ENCODE measurements around the gene HSD3B7. TPM values are rescaled to one million over a fixed set of nuclear protein-coding genes. Genes with fewer than 3 reads are reported as not detected.
A peak's percentile ranks its signal among the peaks of the same experiment; 100 is the strongest.
"Not testable (repeated sequence)": the region's sequence is repeated elsewhere in the genome, so short reads cannot be mapped to it uniquely, and the experiment has no call there.

Gene HSD3B7
- total RNA-seq, 1 experiment from 2014 or later, result 73.0 TPM

GRCh38 chr16:31007684-31008083 is 22.7 kb downstream of the HSD3B7 start:
- in situ Hi-C loops (cut with HindIII; ENCODE audit: low pct_unique_long_range_greater_than_20kb, low sequenced_read_pairs), result no loop called here
- DNase-seq (ENCODE audit: low read depth), result no peak

DNA sequence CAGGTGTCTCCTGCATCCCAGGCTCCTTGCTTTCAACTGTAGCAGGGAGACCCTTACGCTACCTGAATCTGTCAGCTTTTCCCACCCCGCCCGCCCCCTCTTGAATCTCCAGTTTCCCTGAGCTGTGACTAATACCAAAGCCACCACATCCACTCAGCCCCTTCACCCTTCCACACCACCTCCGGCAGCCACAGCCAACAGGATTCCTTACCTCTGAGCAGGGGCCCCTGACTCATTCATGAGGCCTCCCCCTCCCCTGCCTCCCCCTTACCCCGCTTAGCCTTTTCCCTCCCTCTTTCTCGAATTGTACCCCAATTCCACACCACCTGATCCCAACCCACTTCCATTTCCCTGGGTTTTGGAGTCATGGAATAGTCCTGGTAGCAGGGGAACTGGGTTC is 23.1 kb downstream of the HSD3B7 start:
- in situ Hi-C loops (cut with HindIII; ENCODE audit: low pct_unique_long_range_greater_than_20kb, low sequenced_read_pairs), result no loop called here

DNA sequence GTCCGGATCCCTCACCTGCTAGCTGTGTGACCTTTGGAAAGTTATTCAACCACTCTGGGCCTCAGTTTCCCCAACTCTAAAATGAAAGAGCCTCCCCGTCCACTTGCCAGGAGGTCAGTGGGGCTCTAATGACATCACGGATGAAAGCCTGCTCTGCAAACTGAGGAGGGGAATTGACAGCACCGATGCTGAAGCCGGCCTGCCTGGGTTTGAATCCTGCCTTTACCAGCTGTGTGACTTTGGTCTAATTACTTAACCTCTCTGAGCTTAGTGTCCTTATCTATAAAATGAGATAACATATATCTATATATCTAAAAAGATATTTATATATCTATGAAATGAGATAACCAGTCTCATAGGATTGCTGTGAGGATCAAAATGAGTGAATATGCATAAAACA is 23.5 kb downstream of the HSD3B7 start:
- DNase-seq (ENCODE audit: low read depth), result no peak
- in situ Hi-C loops (cut with HindIII; ENCODE audit: low pct_unique_long_range_greater_than_20kb, low sequenced_read_pairs), result no loop called here

More for the DNA sequence above, 23.1 kb downstream of the HSD3B7 start:
- DNase-seq (ENCODE audit: low read depth), result no peak

DNA sequence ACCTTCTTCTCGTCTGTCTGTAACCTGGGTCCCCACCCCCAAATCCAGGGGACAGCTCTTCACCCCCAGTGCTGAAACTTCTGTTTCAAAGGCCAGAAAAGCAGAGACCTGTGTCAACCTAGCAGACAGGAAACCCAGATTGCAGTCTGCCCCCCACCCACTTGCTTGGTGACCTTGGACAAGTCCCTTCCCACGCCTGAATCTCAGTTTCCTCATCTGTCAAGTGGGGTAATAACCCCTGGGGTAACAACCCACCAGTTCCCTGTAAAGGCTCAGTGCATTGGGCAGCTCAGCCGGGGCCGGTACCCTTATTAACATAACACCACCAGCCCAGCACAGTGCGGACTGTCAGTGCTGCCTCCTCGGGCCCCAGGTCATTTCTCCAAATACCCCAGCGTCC is 24.1 kb downstream of the HSD3B7 start:
- in situ Hi-C loops (cut with HindIII; ENCODE audit: low pct_unique_long_range_greater_than_20kb, low sequenced_read_pairs), result no loop called here
- no peak for DNase-seq (ENCODE audit: low read depth)

- in situ Hi-C loops (cut with HindIII; ENCODE audit: low pct_unique_long_range_greater_than_20kb, low sequenced_read_pairs), result no loop called here
- DNase-seq (ENCODE audit: low read depth), result no peak
Measured at GRCh38 chr16:31009894-31010584, 25.0 kb downstream of the HSD3B7 start.

- in situ Hi-C loops (cut with HindIII; ENCODE audit: low pct_unique_long_range_greater_than_20kb, low sequenced_read_pairs), result no loop called here
- no peak for DNase-seq (ENCODE audit: low read depth)
Measured at GRCh38 chr16:31010585-31011325, 25.7 kb downstream of the HSD3B7 start, which contains the start of gene STX1B. STX1B (minus strand) TSS chr16:31010638; CDS start chr16:31010396, 242 bp downstream.

DNA sequence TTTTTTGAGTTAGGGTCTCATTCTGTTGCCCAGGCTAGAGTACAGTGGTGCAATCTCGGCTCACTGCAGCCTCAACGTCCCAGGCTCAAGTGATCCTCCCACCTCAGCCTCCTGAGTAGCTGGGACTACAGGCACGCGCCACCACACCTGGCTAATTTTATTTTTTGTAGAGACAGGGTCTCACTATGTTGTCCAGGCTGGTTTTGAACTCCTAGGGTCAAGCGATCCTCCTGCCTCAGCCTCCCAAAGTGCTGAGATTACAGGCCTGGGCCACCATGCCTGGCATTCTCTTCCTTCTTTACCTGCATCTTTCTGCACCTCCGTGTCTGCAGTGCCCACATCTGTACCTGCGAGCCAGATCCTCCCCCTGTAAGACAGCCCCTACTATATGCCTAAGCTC is 26.8 kb downstream of the HSD3B7 start:
- in situ Hi-C loops (cut with HindIII; ENCODE audit: low pct_unique_long_range_greater_than_20kb, low sequenced_read_pairs); DNase-seq (ENCODE audit: low read depth): not testable (repeated sequence)

DNA sequence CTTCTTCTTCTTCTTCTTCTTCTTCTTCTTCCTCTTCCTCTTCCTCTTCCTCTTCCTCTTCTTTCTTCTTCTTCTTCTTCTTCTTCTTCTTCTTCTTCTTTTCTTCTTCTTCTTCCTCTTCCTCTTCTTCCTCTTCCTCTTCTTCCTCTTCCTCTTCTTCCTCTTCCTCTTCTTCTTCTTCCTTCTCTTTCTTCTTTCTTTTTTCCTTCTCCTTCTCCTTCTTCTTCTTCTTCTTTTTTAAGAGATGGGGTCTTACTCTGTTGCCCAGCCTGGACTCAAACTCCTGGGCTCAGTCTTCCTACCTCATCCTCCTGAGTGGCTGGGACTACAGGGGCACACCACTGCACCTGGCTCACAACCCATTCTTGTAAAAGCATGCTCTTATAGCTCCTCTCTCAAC is 28.3 kb downstream of the HSD3B7 start:
- in situ Hi-C loops (cut with HindIII; ENCODE audit: low pct_unique_long_range_greater_than_20kb, low sequenced_read_pairs); DNase-seq (ENCODE audit: low read depth): not testable (repeated sequence)

DNA sequence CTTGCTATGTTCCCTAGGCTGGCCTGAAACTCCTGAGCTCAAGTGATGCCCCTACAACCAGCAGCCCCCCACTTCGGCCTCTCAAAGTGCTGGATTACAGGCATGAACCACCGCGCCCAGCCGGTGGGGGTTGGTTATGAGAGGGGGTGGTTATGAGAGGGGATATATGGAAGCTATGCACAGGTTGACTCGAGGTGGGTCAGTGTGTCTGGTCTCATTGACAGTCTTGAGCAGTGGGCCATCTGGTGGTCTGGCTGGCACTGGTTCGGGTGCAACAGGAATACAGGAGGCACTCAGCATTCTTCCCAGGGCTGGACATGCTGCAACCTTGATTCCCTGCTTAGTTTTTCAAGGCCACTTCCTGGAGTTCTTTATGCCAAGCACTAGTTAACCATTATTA is 31.0 kb downstream of the HSD3B7 start:
- in situ Hi-C loops (cut with HindIII; ENCODE audit: low pct_unique_long_range_greater_than_20kb, low sequenced_read_pairs), result no loop called here
- peak; percentile 26 for DNase-seq (ENCODE audit: low read depth)

GRCh38 chr16:31017756-31018155 is 32.7 kb downstream of the HSD3B7 start:
- in situ Hi-C loops (cut with HindIII; ENCODE audit: low pct_unique_long_range_greater_than_20kb, low sequenced_read_pairs); DNase-seq (ENCODE audit: low read depth): not testable (repeated sequence)

GRCh38 chr16:31020536-31020935 is 35.5 kb downstream of the HSD3B7 start:
- in situ Hi-C loops (cut with HindIII; ENCODE audit: low pct_unique_long_range_greater_than_20kb, low sequenced_read_pairs), result no loop called here
- DNase-seq (ENCODE audit: low read depth), result no peak

DNA sequence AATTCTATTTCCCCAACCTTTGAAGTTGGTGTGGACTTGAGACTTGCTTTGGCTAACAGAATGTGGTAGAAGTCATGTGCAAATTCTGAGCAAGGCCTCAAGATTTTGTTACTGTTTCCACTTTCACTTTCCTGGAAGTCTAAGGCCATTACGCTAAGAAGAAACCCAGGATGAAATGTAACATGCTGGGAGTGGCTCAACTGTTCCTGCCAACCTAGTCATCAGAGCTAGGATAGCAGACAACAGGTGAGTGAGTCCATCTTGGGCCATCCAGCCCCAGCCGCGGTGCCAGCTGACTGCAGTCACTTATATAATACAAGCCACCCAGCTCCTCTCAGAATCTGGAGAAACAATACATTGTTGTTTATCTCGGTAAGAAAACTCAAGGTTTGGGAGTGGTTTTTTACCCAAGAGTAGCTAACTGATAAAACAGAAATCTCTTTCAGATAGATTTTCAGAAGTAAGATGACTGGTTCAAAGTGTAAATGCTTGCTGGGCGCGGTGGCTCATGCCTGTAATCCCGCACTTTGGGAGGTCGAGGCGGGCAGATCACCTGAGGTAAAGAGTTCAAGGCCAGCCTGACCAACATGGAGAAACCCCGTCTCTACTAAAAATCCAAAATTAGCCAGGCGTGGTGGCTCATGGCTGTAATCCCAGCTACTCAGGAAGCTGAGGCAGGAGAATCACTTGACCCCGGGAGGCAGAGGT is 37.7 kb downstream of the HSD3B7 start:
- DNase-seq (ENCODE audit: low read depth), result no peak
- in situ Hi-C loops (cut with HindIII; ENCODE audit: low pct_unique_long_range_greater_than_20kb, low sequenced_read_pairs), result no loop called here

DNA sequence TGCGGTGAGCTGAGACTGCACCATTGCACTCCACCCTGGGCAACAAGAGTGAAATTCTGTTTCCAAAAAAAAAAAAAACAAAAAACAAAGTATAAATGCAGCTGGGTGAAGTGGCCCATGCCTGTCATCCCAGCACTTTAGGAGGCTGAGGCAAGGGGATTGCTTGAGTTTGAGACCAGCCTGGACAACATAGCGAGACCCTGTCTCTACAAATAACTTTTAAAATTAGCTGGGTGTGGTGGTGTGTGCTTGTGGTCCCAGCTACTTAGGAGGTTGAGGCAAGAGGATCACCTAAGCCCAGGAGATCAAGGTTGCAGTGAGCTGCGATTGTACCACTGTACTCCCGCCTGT is 38.2 kb downstream of the HSD3B7 start:
- in situ Hi-C loops (cut with HindIII; ENCODE audit: low pct_unique_long_range_greater_than_20kb, low sequenced_read_pairs), result no loop called here
- no peak for DNase-seq (ENCODE audit: low read depth)

DNA sequence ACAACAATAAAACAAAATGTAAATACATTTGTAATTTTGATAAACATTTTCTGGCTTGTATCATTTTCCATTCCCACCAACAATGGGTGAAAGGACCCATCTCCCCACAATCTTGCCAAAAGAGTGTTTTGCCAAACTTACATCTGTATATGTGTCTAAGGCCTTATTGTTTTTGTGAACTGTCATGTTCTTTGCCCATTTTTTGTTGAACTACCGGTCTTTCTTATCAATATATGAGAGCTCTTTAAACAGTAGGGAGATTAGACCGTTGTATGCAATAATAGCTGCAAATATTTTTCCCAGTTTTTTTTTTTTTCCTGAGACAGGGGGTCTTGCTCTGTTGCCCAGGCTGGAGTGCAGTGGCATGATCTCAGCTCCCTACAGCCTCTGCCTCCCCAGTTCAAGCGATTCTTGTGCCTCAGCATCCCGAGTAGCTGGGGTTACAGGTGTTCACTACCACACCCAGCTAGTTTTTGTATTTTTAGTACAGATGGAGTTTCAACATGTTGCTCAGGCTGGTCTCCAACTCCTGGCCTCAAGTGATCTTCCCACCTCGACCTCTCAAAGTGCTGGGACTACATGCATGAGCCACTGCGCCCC is 38.7 kb downstream of the HSD3B7 start:
- in situ Hi-C loops (cut with HindIII; ENCODE audit: low pct_unique_long_range_greater_than_20kb, low sequenced_read_pairs), result no loop called here
- no peak for DNase-seq (ENCODE audit: low read depth)

DNA sequence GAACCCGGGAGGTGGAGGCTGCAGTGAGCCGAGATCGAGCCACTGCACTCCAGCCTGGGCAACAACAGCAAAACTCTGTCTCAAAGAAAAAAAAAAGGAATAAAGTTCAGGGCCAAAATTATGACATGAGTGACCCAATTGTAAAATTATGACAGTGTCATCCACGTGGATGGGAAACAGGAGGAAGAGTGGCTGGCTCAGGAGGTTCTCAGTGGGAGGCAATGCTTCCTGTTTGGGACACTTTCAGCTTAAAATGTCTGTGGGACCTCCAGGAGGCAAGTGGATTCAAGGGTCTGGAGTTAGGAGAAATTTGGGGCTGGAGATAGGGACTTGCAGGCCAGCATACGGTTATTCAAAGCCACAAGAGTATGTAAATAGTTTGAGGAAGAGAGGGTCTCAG is 40.3 kb downstream of the HSD3B7 start:
- DNase-seq (ENCODE audit: low read depth), result no peak
- in situ Hi-C loops (cut with HindIII; ENCODE audit: low pct_unique_long_range_greater_than_20kb, low sequenced_read_pairs), result no loop called here

DNA sequence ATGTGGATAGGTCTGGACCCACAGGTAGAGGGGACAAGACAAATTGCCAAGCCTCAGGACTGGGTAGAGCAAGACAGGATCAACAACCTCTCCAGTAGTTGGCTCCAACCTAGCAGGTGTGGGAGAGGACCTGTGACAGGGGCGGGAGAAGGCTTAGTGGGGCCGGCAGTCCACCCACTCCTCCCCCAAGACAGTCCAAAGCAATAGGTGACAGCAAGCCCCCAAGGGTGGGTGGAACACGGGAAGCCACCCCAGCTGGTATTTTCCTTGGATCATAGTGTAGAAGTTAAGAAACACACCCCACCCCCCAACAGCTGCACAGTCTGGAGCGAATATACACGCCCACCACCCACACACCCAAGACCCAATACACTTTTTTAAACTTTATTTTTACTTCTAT is 44.3 kb downstream of the HSD3B7 start:
- in situ Hi-C loops (cut with HindIII; ENCODE audit: low pct_unique_long_range_greater_than_20kb, low sequenced_read_pairs), result no loop called here
- DNase-seq (ENCODE audit: low read depth), result no peak

GRCh38 chr16:31031276-31031675 is 46.3 kb downstream of the HSD3B7 start:
- in situ Hi-C loops (cut with HindIII; ENCODE audit: low pct_unique_long_range_greater_than_20kb, low sequenced_read_pairs), result no loop called here
- DNase-seq (ENCODE audit: low read depth), result no peak

DNA sequence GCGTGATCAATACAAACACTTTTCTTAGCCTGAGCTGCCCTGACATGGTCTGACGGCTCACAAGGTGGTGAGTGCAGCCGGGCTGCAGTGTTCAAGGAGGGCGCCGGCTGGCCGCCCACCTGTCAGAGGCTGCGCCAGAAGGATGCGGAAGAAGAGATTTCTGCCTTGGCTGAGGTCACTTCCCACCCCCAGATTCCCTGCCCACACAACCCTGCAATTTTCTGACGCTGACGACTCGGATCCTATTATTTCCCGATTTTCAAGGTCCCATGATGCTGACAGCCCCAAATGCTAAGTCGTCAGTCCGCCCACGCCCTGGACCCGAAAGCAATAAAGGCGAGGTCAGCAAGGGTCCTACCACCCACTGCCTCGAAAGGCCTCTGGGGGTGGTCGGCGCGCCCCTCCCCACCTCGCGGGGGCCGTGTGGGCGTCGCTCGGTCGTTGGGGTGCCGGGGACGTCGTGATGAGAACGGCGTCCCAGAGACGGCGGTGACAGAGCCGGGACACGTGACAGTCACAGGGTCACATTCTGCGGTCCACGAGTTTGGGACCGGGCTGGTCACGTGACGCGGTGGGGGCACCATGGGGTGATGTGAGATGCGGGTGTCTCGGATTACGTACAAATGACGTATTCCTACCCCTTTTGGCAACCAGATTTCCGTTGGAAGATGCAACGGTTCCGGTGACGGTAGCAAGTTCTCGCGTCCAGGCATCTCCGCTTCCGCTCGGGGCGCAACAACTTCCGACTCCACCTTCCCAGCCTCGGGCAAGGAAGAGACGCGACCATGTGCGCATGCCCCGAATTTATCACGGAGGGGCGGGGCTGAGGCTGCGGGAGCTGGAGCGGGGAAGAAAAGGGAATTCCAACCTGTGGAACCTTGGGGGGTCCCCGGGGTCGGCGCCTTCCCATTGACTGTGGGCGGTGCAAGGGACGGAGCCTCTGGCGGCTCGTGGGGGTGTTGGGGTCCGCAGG is 48.0 kb downstream of the HSD3B7 start, which contains the start of gene STX4:
Gene STX4 (plus strand): TSS at position 823 of the 973 bp plus-strand sequence. CDS start 248 bp downstream, outside the sequence.
- peak; percentile 95 for DNase-seq (ENCODE audit: low read depth)
- in situ Hi-C loops (cut with HindIII; ENCODE audit: low pct_unique_long_range_greater_than_20kb, low sequenced_read_pairs), result no loop called here

Measured in Caki2 (cell line).